ENCODE measurements around the gene HTT.

HTT gene

GRCh38 chr4:3203971-3204431 lies 129.5 kb downstream of the HTT start:
- DNase-seq, result no peak

DNA sequence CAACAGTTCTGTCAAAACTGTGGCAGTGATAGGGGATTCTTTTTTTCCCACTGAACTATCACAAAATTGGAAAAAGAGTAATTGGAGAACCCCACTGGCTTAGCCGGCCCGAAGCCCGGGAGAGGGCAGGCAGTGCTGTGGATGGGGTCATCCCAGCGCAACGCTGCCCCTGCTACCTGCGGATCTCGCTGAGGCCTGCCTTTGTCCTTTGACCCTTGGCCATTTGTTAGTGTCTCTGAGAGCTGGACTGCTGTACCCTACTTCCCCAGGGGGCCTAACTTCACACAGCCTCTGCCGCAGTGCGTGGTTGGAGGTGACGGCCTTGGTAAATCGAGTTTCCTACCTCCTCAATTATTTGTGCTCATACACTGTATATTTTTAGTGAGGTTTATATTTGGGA lies 131.5 kb downstream of the HTT start:
- no peak for DNase-seq

GRCh38 chr4:3206439-3207100 lies 132.1 kb downstream of the HTT start:
- DNase-seq, result no peak

- no peak for DNase-seq
Measured at GRCh38 chr4:3207531-3208037, 133.1 kb downstream of the HTT start.

GRCh38 chr4:3208826-3209225 lies 134.3 kb downstream of the HTT start:
- no peak for DNase-seq

DNA sequence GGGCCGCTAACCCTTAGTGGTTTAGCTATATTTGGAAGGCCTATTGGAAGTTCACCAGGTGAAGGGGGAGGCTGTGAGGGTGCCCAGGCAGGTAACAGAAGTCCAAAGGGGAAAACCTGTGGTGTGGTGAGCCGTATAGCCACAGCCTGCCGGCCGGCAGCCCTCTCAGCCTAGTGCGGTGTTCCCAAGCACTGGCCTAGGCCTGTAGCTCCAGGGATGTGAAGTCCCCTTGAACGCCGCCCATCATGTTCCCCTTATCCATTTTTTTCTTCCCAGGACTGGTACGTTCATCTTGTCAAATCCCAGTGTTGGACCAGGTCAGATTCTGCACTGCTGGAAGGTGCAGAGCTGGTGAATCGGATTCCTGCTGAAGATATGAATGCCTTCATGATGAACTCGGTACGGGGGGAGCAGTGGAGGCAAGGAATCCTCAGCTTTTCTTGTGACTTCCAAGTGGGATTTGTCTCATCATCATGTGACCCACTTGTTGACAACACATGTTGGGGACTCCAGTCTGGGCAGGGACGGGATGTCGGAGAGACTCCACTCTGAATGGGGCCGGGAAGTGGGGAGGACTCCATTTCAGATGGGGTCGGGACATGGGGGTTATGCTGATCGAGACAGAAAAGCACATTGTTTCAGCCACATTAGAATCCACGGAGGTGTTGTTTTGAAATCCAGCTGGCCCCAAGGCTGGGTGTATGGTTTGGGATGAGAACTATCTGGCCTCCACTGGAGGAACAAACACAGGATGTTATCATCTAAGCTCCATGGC lies 135.3 kb downstream of the HTT start:
- no peak for DNase-seq

DNA sequence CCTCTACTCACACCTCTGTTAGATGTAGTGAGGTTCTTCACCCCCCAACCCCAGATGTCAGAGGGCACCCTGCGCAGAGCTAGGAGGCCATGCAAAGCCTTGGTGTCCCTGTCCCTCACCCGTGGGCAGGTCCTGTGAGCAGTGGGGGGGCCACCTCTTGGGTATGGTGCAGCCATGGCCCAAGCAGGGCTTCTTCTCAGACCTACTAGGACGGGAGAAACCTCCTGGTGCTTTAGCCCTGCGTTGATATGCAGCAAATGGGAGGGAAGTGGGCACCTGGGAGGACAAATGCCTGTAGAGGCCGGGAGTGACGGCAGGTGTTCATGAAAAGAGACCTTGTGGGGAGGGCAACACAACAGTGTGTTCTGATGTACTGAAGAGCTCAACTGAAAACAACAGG lies 136.0 kb downstream of the HTT start:
- no peak for DNase-seq

DNA sequence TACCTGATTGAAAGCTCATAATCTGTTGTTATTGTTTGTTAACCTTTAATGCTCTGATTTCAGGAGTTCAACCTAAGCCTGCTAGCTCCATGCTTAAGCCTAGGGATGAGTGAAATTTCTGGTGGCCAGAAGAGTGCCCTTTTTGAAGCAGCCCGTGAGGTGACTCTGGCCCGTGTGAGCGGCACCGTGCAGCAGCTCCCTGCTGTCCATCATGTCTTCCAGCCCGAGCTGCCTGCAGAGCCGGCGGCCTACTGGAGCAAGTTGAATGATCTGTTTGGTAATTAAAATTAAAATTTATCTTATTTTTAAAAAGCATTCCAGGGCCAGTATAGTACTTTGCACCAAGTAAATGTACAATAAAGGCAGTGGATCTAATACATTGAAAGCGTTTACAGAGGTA lies 137.4 kb downstream of the HTT start:
- DNase-seq, result no peak

GRCh38 chr4:3212391-3213105 lies 138.1 kb downstream of the HTT start:
- no peak for DNase-seq

DNA sequence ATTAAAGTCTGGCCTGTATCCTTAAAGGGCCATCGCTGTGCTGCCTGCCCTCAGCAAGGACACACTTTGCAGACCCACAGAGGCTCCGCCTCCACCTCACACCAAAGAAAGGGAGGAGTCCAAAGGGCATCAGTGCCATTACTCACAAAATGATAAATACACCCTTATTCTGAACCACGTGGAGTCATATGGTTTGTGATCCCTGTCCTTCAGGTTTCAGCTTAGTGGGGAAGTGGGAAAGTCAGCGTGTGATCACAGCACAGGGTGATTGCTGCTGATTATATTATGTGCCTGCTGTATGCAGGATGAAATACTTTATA lies 138.6 kb downstream of the HTT start:
- no peak for DNase-seq

DNA sequence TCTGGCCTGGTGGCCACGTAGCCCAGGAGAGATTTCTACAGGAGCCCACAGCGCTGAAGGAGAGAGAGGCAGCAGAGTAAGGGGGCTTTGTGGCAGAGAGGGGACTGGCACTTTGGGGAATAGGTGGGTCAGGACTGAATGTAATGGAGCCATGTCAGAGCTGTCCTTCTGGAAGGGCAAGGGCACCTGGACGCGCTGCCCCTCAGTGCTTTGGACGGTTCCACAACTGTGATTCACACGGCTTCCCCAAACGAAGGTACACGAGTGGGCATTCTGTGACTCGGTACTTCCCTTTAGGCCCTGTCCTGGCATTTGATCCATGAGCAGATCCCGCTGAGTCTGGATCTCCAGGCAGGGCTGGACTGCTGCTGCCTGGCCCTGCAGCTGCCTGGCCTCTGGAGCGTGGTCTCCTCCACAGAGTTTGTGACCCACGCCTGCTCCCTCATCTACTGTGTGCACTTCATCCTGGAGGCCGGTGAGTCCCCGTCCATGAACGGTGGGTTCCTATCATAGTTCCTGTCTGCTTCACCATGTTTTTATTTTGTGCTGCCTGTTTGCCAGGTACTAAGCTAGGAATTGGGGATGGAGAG lies 139.3 kb downstream of the HTT start:
- DNase-seq, result no peak

- DNase-seq, result peak in 2 of 3 experiments; percentile 35 to 65
Measured at GRCh38 chr4:3215256-3215655, 140.8 kb downstream of the HTT start.

DNA sequence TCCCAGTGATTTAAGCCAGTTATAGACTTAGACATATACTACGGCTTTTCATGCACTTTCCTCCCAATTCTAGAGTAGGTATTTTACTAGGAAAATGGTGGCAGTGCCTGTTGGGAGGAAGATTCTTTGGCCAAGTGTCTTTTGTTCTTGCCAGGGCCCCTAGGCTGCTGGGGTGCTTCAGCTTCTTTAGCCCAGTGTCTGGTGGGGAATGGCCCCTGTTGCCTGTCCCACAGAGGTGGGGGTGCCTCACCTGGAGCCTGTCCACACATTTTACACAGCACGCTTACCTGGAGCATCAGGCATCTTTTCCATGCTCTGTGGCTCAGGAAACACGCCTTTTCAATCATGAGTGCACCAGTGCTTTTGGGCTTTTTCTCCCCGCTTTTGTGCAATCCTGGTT lies 141.3 kb downstream of the HTT start:
- DNase-seq, result no peak

- DNase-seq, result no peak
Measured at GRCh38 chr4:3217266-3217665, 142.8 kb downstream of the HTT start.

- no peak for DNase-seq
Measured at GRCh38 chr4:3217771-3218170, 143.3 kb downstream of the HTT start.

DNA sequence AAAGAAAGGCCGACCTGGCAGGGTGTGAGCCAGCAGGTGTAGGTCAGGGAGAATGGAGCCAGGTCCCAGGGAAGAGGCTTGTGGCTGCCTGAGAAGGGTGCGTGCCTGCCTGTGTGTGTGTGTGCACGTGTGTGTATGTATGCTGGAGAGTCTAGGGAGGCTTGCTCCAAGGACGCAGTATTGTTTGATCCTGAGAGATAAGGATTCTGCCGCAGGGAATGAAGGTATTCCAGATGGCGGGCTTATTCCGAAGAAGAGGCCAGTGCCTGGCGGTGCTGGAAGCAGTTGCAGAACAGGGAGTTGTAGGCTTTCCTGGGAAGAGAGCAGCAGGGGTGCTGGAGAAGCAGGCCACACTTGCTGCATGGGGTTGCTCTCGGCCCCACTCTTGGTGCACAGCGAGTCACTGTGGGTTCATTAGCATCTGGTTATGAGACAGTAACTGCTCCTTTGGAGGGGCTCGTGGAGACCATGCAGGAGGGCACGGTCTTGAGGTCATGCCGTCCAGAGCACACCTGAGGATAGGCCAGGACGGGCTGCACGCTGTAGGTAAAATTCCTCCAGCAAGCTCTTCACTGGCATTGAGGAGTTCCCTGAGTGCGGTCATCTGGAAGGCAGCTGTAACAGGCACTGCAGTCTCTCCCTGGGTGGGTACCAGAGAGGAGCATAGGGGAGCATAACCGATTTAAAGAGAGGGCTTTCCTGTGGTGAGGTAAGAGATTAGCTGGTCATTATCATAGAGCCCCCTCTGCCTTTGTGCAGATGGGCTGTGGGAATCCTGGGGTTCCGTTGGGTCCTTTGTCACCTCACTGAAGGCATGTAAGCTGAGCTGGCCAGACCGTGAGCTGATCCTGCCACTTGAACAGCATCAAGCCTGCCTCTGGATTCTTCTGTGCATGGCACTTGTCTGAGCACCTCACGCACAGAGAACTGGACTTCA lies 144.6 kb downstream of the HTT start:
- DNase-seq, result no peak

GRCh38 chr4:3219761-3220475 lies 145.4 kb downstream of the HTT start:
- DNase-seq, result no peak

DNA sequence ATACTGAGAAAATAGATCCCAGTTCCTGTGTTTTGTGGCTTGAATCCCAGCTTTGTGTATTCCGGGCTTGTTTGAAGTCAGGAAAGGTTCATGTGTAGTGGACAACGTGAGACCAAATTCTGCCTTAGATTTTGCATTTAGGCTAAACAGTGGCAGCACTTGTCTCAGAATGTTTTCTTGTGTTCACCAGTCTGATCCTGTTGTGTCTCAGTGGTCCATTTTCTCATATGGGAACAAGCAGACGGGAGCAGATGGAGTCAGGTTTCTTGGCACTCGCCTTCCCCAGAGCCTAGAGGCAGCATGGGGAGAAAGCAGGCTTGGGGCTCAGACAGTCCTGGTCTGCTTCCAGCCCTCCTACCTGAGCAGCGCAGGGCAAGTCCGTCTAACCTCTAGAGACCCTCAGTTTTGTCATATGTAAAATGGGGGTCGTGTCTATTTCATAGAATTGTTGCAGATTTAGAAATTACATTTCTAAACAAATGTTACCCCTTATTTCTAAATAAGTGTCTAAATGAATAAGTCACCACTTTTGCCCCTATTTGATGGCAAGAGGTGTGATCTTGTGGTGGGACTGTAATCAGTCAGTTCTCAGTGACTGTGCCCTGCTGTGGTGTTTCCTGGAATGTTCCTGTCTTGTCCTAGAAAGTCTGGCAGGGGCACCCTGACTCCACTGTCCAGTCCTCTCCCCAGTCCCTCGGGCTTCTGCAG lies 146.1 kb downstream of the HTT start:
- DNase-seq, result no peak

GRCh38 chr4:3221184-3221494 lies 146.7 kb downstream of the HTT start:
- no peak for DNase-seq

GRCh38 chr4:3221996-3222395 lies 147.5 kb downstream of the HTT start:
- DNase-seq, result no peak

DNA sequence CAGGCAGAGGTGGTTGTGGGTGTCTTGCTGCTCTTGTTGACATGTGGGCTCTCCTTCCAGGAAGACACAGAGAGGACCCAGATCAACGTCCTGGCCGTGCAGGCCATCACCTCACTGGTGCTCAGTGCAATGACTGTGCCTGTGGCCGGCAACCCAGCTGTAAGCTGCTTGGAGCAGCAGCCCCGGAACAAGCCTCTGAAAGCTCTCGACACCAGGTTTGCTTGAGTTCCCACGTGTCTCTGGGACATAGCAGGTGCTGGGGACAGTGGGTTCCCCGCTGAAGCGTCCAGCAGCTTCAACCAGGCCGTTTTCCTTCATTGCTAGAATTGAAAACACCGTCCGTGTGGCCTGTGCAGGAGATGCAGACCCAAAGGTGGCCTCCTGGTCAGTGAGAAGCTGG lies 148.9 kb downstream of the HTT start:
- no peak for DNase-seq
